Measurements from ENCODE around the gene PLEKHA5.

The PLEKHA5 gene

DNA sequence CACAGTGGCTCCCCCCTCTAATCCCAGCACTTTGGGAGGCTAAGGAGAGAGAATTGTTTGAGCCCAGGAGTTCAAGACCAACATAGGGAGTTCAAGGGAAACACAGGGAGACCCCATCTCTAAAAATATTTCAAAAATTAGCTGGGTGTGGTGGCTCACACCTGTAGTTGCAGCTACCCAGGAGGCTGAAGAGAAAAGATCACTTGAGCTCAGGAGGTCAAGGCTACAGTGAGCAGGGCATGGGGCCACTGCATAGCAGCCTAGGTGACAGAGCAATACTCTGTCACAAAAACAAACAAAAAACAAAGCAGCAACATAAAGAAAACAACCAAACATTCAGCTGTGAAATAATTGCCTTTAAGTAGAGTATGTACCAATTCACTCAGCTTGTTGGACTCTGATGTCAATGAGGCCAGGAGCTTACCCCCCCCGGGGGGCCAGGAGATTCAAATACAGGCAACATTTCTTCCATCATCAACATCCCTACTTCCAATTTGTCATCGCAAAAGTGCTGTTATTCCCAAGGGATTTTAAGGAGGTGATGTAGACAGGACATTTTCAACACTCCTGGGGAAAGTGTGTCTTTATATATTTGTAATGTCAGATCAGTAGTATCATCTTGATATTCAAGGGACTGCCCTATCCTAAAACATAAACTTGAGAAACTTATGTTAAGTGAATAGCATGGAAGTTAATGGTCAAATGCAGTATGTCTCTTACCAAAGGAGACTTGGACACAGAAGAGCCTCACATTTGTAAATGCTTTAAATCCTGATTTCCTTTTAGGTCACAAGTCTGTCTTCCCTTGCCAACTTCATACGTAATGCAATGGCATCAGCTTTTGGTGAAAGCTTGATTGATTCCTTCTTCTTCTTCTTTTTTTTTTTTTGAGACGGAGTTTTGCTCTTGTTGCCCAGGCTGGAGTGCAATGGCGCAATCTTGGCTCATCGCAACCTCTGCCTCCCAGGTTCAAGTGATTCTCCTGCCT is 269.1 kb downstream of the PLEKHA5 start:
- TF ChIP-seq, protein P1, sequence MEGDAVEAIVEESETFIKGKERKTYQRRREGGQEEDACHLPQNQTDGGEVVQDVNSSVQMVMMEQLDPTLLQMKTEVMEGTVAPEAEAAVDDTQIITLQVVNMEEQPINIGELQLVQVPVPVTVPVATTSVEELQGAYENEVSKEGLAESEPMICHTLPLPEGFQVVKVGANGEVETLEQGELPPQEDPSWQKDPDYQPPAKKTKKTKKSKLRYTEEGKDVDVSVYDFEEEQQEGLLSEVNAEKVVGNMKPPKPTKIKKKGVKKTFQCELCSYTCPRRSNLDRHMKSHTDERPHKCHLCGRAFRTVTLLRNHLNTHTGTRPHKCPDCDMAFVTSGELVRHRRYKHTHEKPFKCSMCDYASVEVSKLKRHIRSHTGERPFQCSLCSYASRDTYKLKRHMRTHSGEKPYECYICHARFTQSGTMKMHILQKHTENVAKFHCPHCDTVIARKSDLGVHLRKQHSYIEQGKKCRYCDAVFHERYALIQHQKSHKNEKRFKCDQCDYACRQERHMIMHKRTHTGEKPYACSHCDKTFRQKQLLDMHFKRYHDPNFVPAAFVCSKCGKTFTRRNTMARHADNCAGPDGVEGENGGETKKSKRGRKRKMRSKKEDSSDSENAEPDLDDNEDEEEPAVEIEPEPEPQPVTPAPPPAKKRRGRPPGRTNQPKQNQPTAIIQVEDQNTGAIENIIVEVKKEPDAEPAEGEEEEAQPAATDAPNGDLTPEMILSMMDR (IDR thresholded peaks at IDR 0.05) = no peak

DNA sequence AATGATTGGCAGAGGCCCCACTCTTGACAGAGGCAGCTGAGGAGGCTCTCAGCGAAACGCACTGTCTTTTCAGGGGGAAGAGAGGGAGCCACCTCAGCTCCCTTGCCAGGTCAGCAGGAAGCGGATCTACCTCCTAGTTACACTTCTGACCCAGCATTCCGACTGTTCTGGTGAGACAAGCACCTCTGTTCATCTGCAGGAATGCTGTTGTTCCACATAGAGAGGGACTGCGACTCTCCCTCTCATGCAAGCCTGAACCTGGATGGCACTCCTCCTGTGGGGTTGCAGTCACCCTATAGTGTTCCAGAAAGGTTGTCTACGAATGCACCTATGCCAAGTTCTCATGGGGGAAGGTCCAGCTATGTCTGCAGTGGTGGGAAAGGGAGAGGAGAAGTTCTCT is 272.7 kb downstream of the PLEKHA5 start:
- TF ChIP-seq, protein P1 (IDR thresholded peaks at IDR 0.05) = no peak

DNA sequence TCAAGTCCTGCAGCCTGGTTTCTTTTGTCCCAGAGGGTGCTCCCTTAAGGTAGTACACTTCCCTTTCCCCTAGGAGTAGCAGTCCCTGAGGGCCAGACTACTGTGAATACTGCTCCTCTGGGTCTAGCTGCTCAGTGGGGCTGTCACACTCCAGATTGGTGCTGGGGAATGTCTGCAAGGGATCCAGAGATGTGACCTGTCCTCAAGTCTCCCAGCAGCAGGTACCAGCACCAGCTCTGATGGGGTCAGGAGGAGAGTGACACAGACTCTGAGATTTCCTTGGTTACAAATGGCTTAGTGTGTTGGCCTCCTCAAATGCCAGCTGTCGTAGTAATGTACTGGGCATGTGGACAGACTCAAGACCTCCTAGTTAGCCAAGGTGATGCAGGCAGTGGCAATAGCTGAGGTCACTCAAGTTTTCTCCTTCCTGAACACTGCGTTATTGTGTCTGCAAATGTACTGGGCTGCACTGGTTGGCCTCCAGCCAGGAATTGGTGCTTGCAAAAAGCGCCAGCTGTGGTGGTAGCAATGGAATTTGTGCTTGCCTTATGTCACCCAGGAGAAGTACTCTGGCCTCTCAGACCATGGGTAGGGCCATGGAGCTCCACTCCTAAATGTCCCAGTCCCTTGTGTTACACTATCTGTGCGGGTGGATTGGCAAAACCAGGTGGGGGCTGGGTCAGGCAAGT is 273.4 kb downstream of the PLEKHA5 start:
- TF ChIP-seq, protein P1 (IDR thresholded peaks at IDR 0.05) = no peak

DNA sequence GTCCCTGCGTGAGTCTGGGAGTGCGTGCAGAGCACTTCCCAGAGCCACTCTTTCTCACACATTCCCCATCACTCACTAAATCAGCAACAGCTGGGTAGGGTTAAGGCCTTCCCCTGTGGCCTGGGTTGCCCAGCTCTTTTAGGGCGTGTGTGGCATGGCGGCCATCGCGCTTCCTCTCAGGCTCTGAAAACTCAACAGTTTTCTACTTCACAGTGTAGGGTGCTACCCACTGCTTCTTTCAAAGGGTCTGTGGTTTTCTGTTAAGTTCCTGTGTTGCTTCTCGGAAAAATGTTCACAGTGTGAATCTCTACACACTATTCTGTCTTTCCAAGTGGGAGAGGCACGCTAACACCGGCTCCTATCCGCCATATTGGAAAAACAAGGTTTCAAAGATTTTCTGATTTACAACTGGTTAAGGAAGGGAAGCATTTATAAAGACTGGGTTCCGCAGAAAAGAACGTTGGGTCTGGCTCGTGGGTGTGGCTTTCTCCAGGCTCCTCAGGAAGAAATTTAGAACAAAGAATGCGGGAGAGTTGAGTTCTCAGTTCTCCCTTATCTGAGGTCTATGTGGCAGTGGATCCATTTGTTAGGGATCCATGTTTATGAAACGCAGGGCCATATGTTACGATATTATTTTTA is 274.8 kb downstream of the PLEKHA5 start:
- TF ChIP-seq, protein P1 (IDR thresholded peaks at IDR 0.05) = no peak

DNA sequence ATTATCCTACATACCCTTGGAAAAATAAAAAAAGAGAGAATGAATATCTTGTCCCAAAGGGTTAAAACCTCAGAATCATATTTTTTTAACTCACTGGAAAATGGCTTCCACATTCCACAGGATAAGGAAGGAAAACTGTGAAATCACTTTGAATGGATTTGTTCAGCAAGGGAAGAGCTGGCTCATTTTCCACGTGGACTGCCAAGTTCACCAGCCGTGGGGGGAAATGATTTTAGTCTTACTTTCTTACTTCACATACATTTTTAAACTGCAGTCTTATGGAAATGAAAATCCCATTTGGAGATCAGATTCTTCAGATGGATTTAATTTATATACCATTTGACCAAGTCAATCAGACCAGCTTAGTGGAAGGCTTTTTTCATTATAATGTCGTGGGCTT is 279.8 kb downstream of the PLEKHA5 start:
- TF ChIP-seq, protein P1 (IDR thresholded peaks at IDR 0.05) = no peak

DNA sequence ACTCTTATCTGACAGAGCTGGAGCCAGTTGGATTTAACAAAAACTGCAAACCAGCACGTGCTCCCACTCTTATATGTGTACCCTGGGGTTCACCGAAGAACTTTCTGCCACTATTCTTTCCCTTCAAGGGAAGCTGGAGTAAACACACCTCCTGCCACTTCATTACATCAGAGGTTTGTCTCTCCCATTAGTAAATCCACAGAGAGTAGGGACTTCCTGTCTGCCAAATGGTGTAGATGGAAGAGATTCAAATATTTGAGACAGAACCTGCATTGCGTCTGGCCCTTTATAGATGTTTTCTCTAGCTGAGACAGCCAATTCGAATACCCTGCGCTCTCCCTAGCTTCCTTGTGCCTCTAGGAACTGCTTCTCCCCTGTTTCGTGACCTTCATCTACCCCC is 280.7 kb downstream of the PLEKHA5 start:
- TF ChIP-seq, protein P1 (IDR thresholded peaks at IDR 0.05) = no peak

DNA sequence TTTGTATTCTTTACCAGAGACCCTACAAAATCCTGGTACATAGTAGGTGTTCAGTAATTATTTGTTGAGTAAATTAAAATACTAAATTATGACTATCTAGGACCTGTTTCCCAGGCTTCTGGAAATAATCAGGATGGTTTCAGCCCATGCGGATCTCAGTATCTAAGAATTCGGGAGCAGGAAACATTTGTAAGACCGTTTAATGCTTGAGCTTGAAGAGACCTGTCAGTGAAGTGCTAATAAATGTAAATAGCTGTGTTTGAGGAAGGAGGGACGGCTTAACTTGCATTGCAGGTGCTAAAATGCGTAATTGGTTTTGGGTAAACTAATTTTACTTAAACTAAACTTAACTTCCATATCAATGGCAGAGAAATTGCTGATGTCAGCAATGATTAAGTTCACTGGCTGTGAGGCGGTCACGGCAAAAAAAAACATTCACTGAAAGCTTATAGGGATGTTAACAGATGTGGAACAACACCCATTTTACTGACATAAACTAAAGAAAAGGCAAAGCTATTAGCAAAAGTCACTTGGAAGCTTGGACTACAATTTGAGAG is 281.2 kb downstream of the PLEKHA5 start:
- TF ChIP-seq, protein P1 (IDR thresholded peaks at IDR 0.05) = no peak
